ENCODE measurements around the gene STIL. TPM values are rescaled to one million over a fixed set of nuclear protein-coding genes. Genes with fewer than 3 reads are reported as not detected.

STIL gene
- total RNA-seq, 1 experiment from 2014 or later = 29.7 TPM

GRCh38 chr1:47241114-47242113, 72.5 kb downstream of the STIL start (continued):
- TF ChIP-seq ATF2 (CRISPR knock-in tag; IDR thresholded peaks at IDR 0.05; ENCODE audit: borderline replicate concordance, low read depth) (no peak), NR3C1 (CRISPR knock-in tag; conservative IDR thresholded peaks at IDR 0.05; ENCODE audit: low read depth) (no peak)

- Mint-ChIP-seq H3K4me3 (no peak overlapping the region), H3K27me3 (ENCODE audit: low read depth) (peaks cover 83% of the 10 kb centered on the region), H3K36me3 (no peaks in the 10 kb centered on the region), H3K9me3 (no peaks in the 10 kb centered on the region), H3K27ac (no peak overlapping the region), H3K4me1 (peaks cover 21% of the 10 kb centered on the region)
- ATAC-seq = no peak
- POLR2A ChIA-PET = no interaction called here
- DNase-seq (ENCODE audit: low spot score) = no peak
- TF ChIP-seq ATF3 (CRISPR knock-in tag; conservative IDR thresholded peaks at IDR 0.05) (no peak), FOXK1 (CRISPR knock-in tag; IDR thresholded peaks at IDR 0.05) (no peak), NR3C1 (CRISPR knock-in tag; conservative IDR thresholded peaks at IDR 0.05; ENCODE audit: low read depth) (no peak), PRDM15 (CRISPR knock-in tag; IDR thresholded peaks at IDR 0.05) (no peak)
- CTCF ChIA-PET = interaction anchor here (0.7 to 2.0 kb wide), 5 partner anchors 23 to 706 kb away, joined by 3 to 16 read pairs (median 4); no protein-coding TSS in a partner anchor
Observed at GRCh38 chr1:47238935-47239592, 74.9 kb downstream of the STIL start.

- Mint-ChIP-seq H3K27me3 (ENCODE audit: low read depth) (peaks cover 90% of the 10 kb centered on the region), H3K9me3 (no peaks in the 10 kb centered on the region), H3K36me3 (no peaks in the 10 kb centered on the region), H3K27ac (no peak overlapping the region), H3K4me3 (no peak overlapping the region), H3K4me1 (peaks cover 28% of the 10 kb centered on the region)
- CTCF ChIA-PET = interaction anchor here (1.3 to 3.5 kb wide), 5 partner anchors 28 to 202 kb away, joined by 4 to 23 read pairs (median 10); partner anchors contain the start of gene FOXD2
- ATAC-seq (no peak), DNase-seq (ENCODE audit: low spot score) (no peak)
- POLR2A ChIA-PET = interaction anchor here (0.5 to 0.9 kb wide), 2 partner anchors 15 to 35 kb away, joined by 3 to 5 read pairs; no protein-coding TSS in a partner anchor
- TF ChIP-seq IRF2 (CRISPR knock-in tag; IDR thresholded peaks at IDR 0.05; ENCODE audit: borderline replicate concordance, low read depth) = no peak
- TF ChIP-seq ZNF219 (CRISPR knock-in tag; IDR thresholded peaks at IDR 0.05; ENCODE audit: borderline replicate concordance) = no peak
- TF ChIP-seq AFF4 (CRISPR knock-in tag; IDR thresholded peaks at IDR 0.05; ENCODE audit: borderline replicate concordance) = no peak
- TF ChIP-seq MYBL2 (CRISPR knock-in tag; IDR thresholded peaks at IDR 0.05) = no peak
- no peak for TF ChIP-seq CREM (CRISPR knock-in tag; IDR thresholded peaks at IDR 0.05)
- TF ChIP-seq OVOL2 (CRISPR knock-in tag; IDR thresholded peaks at IDR 0.05; ENCODE audit: borderline replicate concordance) = no peak
- TF ChIP-seq PRDM15 (CRISPR knock-in tag; IDR thresholded peaks at IDR 0.05) = no peak
- TF ChIP-seq JUN (CRISPR knock-in tag; IDR thresholded peaks at IDR 0.05) = no peak
- TF ChIP-seq ZMAT4 (CRISPR knock-in tag; IDR thresholded peaks at IDR 0.05) = no peak
- no peak for TF ChIP-seq SOX15 (CRISPR knock-in tag; IDR thresholded peaks at IDR 0.05)
- TF ChIP-seq HMGA2 (CRISPR knock-in tag; IDR thresholded peaks at IDR 0.05) = no peak
- TF ChIP-seq KAT7 (CRISPR knock-in tag; IDR thresholded peaks at IDR 0.05; ENCODE audit: borderline replicate concordance) = no peak
Observed at GRCh38 chr1:47235806-47236205, 78.1 kb downstream of the STIL start.
